ENCODE data around the gene SFR1.

Gene SFR1

DNA sequence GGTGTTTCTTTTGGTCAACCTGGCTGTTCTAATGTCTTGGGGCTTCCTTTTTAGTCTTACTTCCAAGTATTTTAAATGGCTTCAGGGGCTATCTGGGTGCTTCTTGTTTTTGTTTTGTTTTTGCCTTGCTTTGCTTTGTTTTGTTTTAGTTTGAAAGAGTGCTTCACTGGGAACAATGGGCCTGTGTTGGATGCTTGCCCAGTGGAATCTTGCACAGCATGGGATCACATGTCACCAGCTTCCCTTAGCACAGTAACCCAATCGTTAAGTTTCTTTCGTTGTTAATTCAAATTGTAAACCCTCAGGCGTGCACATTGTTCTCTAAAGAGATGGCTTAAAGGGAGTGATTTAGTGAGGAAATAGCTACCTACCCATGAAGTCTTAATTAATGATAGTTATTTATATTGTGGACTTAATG lies 45.2 kb upstream of the SFR1 start:
- Histone ChIP-seq H3K36me3 (ENCODE audit: insufficient read depth, low read length) (no peaks in the 10 kb centered on the region), H3K9me3 (ENCODE audit: insufficient read depth, low read length, severe bottlenecking) (no peaks in the 10 kb centered on the region), H3K27me3 (ENCODE audit: insufficient read depth, low read length, poor library complexity) (peaks cover 34% of the 10 kb centered on the region), H3K9ac (ENCODE audit: low read depth, low read length) (no peak overlapping the region), H3K4me2 (ENCODE audit: insufficient read depth, low read length) (no peak overlapping the region), H3K4me1 (ENCODE audit: insufficient read depth, low read length) (no peaks in the 10 kb centered on the region), H3K27ac (ENCODE audit: low read length) (no peak overlapping the region), H2AFZ (ENCODE audit: low read depth, low read length) (no peak overlapping the region), H4K20me1 (ENCODE audit: insufficient read depth, low read length) (no peaks in the 10 kb centered on the region; the same call in 1 of the 2 replicates), H3K4me3 (ENCODE audit: low read depth in 1 of 2, low read length in 2 of 2) (no peak overlapping the region), H3K79me2 (ENCODE audit: insufficient read depth, low read length) (no peaks in the 10 kb centered on the region)
- no peak for TF ChIP-seq CTCF (IDR thresholded peaks at IDR 0.05; ENCODE audit: borderline replicate concordance, extremely low read depth, low read length, poor library complexity, severe bottlenecking)
- ATAC-seq (ENCODE audit: insufficient read depth, low read depth) (no peak), DNase-seq (no peak)

DNA sequence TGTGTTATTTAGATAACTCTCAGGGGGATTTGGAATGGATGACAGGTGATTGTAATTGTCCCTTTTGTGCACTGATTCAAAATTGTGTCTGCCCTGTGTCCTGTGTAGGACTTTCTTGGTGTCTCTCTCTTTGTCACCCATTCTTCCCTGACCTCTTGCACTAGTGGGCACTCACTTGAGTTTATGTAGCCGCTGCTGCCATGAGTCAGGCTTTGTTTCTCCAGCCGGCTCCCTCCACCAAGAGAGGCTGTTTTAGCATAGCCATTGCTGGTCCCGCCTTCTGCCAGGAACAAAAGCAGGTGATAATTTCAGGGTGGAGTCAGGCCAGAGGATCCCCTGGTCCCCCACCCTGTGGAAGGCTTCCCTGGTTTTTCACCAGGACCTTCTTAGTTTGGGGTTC lies 44.7 kb upstream of the SFR1 start:
- Histone ChIP-seq H3K4me1 (ENCODE audit: insufficient read depth, low read length) (no peaks in the 10 kb centered on the region), H3K4me2 (ENCODE audit: insufficient read depth, low read length) (no peak overlapping the region), H4K20me1 (ENCODE audit: insufficient read depth, low read length) (no peaks in the 10 kb centered on the region), H3K9me3 (ENCODE audit: insufficient read depth, low read length, severe bottlenecking) (no peaks in the 10 kb centered on the region), H2AFZ (ENCODE audit: low read depth, low read length) (no peak overlapping the region), H3K9ac (ENCODE audit: low read depth, low read length) (no peak overlapping the region), H3K27me3 (ENCODE audit: insufficient read depth, low read length, poor library complexity) (peaks cover 34% of the 10 kb centered on the region), H3K79me2 (ENCODE audit: insufficient read depth, low read length) (no peaks in the 10 kb centered on the region), H3K36me3 (ENCODE audit: insufficient read depth, low read length) (no peaks in the 10 kb centered on the region), H3K4me3 (ENCODE audit: low read depth in 1 of 2, low read length in 2 of 2) (no peak overlapping the region), H3K27ac (ENCODE audit: low read length) (no peak overlapping the region)
- DNase-seq (no peak), ATAC-seq (ENCODE audit: insufficient read depth, low read depth) (no peak)
- TF ChIP-seq EZH2 (IDR thresholded peaks at IDR 0.05; ENCODE audit: borderline replicate concordance, low read depth, low read length, severe bottlenecking) (no peak), CTCF (IDR thresholded peaks at IDR 0.05; ENCODE audit: borderline replicate concordance, extremely low read depth, low read length, poor library complexity, severe bottlenecking) (no peak)

GRCh38 chr10:104077663-104078151 lies 44.3 kb upstream of the SFR1 start:
- H3K4me3 ChIP-seq (ENCODE audit: low read depth in 1 of 2, low read length in 2 of 2) = no peak overlapping the region
- H3K9me3 ChIP-seq (ENCODE audit: insufficient read depth, low read length, severe bottlenecking) = no peaks in the 10 kb centered on the region
- no peaks in the 10 kb centered on the region for H4K20me1 ChIP-seq (ENCODE audit: insufficient read depth, low read length)
- H3K27ac ChIP-seq (ENCODE audit: low read length) = no peak overlapping the region
- no peaks in the 10 kb centered on the region for H3K36me3 ChIP-seq (ENCODE audit: insufficient read depth, low read length)
- TF ChIP-seq CTCF (IDR thresholded peaks at IDR 0.05; ENCODE audit: borderline replicate concordance, extremely low read depth, low read length, poor library complexity, severe bottlenecking) (no peak), EZH2 (IDR thresholded peaks at IDR 0.05; ENCODE audit: borderline replicate concordance, low read depth, low read length, severe bottlenecking) (no peak)
- H3K4me2 ChIP-seq (ENCODE audit: insufficient read depth, low read length) = no peak overlapping the region
- no peak overlapping the region for H2AFZ ChIP-seq (ENCODE audit: low read depth, low read length)
- H3K4me1 ChIP-seq (ENCODE audit: insufficient read depth, low read length) = no peaks in the 10 kb centered on the region
- H3K9ac ChIP-seq (ENCODE audit: low read depth, low read length) = no peak overlapping the region
- no peaks in the 10 kb centered on the region for H3K79me2 ChIP-seq (ENCODE audit: insufficient read depth, low read length)
- peaks cover 37% of the 10 kb centered on the region for H3K27me3 ChIP-seq (ENCODE audit: insufficient read depth, low read length, poor library complexity)
- ATAC-seq (ENCODE audit: insufficient read depth, low read depth) (no peak), DNase-seq (no peak)

GRCh38 chr10:104080762-104081161 lies 41.2 kb upstream of the SFR1 start:
- TF ChIP-seq EZH2 (IDR thresholded peaks at IDR 0.05; ENCODE audit: borderline replicate concordance, low read depth, low read length, severe bottlenecking) (no peak), CTCF (IDR thresholded peaks at IDR 0.05; ENCODE audit: borderline replicate concordance, extremely low read depth, low read length, poor library complexity, severe bottlenecking) (peak; percentile 51)
- H4K20me1 ChIP-seq (ENCODE audit: insufficient read depth, low read length) = no peaks in the 10 kb centered on the region
- H2AFZ ChIP-seq (ENCODE audit: low read depth, low read length) = no peak overlapping the region
- H3K36me3 ChIP-seq (ENCODE audit: insufficient read depth, low read length) = no peaks in the 10 kb centered on the region
- no peak overlapping the region for H3K9ac ChIP-seq (ENCODE audit: low read depth, low read length)
- H3K27ac ChIP-seq (ENCODE audit: low read length) = no peak overlapping the region
- no peak overlapping the region for H3K4me2 ChIP-seq (ENCODE audit: insufficient read depth, low read length)
- peaks cover 32% of the 10 kb centered on the region for H3K27me3 ChIP-seq (ENCODE audit: insufficient read depth, low read length, poor library complexity)
- H3K4me1 ChIP-seq (ENCODE audit: insufficient read depth, low read length) = no peaks in the 10 kb centered on the region
- DNase-seq (peak; percentile 7), ATAC-seq (ENCODE audit: insufficient read depth, low read depth) (no peak)
- H3K9me3 ChIP-seq (ENCODE audit: insufficient read depth, low read length, severe bottlenecking) = no peaks in the 10 kb centered on the region
- no peaks in the 10 kb centered on the region for H3K79me2 ChIP-seq (ENCODE audit: insufficient read depth, low read length)
- no peak overlapping the region for H3K4me3 ChIP-seq (ENCODE audit: low read depth in 1 of 2, low read length in 2 of 2)

Data from DND-41 (cell line).